Measurements from ENCODE around the gene WDR90.

DNA sequence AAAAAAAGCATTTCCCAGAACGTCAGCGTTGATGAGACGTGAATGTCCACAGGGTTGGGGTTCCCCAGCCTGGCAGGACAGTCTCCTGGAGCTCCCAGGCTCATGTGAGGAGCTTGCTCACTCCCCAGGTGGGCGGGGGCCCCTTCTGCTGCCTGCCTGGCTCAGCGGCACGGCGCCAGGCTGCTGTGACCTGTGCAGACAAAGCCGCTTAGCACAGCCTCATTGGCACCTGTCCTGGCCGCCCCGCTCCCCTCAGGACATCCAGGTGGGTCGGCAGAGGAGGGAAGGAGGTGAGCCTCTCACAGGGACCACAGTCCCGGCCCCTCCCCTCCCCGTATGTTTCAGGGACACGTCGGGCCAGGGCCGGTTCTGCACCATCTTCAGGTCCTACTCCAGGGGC is 31.3 kb upstream of the WDR90 start:
- TF ChIP-seq, protein P1, sequence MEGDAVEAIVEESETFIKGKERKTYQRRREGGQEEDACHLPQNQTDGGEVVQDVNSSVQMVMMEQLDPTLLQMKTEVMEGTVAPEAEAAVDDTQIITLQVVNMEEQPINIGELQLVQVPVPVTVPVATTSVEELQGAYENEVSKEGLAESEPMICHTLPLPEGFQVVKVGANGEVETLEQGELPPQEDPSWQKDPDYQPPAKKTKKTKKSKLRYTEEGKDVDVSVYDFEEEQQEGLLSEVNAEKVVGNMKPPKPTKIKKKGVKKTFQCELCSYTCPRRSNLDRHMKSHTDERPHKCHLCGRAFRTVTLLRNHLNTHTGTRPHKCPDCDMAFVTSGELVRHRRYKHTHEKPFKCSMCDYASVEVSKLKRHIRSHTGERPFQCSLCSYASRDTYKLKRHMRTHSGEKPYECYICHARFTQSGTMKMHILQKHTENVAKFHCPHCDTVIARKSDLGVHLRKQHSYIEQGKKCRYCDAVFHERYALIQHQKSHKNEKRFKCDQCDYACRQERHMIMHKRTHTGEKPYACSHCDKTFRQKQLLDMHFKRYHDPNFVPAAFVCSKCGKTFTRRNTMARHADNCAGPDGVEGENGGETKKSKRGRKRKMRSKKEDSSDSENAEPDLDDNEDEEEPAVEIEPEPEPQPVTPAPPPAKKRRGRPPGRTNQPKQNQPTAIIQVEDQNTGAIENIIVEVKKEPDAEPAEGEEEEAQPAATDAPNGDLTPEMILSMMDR (IDR thresholded peaks at IDR 0.05), result no peak
- no peak for TF ChIP-seq EP300 (IDR thresholded peaks at IDR 0.05)

Data from esophagus muscularis mucosa (tissue), 3 donors.